Stimulated activated CD4-positive, alpha-beta T cell treated with anti-CD3 and anti-CD28 coated beads, TNF-alpha, amount 100 ng/mL, for 4 hours (primary cell): ENCODE results near the gene MCUR1.
"Not testable (repeated sequence)": the region's sequence is repeated elsewhere in the genome, so short reads cannot be mapped to it uniquely, and the experiment has no call there.

ENCODE experiments used
- DNase-seq, 3 experiments: peaks; one replicate each; pipeline ENCODE4 v3.0.0-alpha.2; 2020; ENCODE audit warnings: low read depth in 3 of 3

MCUR1 gene

GRCh38 chr6:13776602-13777001, 37.8 kb downstream of the MCUR1 start:
- DNase-seq: no peak

GRCh38 chr6:13775466-13775865, 38.9 kb downstream of the MCUR1 start:
- not testable (repeated sequence) for DNase-seq

GRCh38 chr6:13772358-13773030, 41.9 kb downstream of the MCUR1 start:
- DNase-seq: not testable (repeated sequence)

GRCh38 chr6:13769655-13770053, 44.7 kb downstream of the MCUR1 start:
- no peak for DNase-seq

- DNase-seq: no peak
Observed at GRCh38 chr6:13769034-13769654, 45.2 kb downstream of the MCUR1 start.

- DNase-seq: peak in 1 of 3 experiments; percentile 23
Observed at GRCh38 chr6:13767121-13767808, 47.1 kb downstream of the MCUR1 start.

- no peak for DNase-seq
Observed at GRCh38 chr6:13766201-13766634, 48.1 kb downstream of the MCUR1 start.

GRCh38 chr6:13765570-13765969, 48.8 kb downstream of the MCUR1 start:
- no peak for DNase-seq

GRCh38 chr6:13764996-13765395, 49.4 kb downstream of the MCUR1 start:
- no peak for DNase-seq

- no peak for DNase-seq
Observed at GRCh38 chr6:13763740-13764381, 50.5 kb downstream of the MCUR1 start.

GRCh38 chr6:13762611-13763441, 51.5 kb downstream of the MCUR1 start:
- DNase-seq: no peak

- DNase-seq: no peak
Observed at GRCh38 chr6:13761361-13762036, 52.9 kb downstream of the MCUR1 start.

- DNase-seq: no peak
Observed at GRCh38 chr6:13760307-13761304, 53.8 kb downstream of the MCUR1 start.

GRCh38 chr6:13759025-13759424, 55.3 kb downstream of the MCUR1 start:
- DNase-seq: no peak

- no peak for DNase-seq
Observed at GRCh38 chr6:13754644-13755043, 59.7 kb downstream of the MCUR1 start.

GRCh38 chr6:13743736-13744127, 70.6 kb downstream of the MCUR1 start:
- no peak for DNase-seq

GRCh38 chr6:13742961-13743735, 71.2 kb downstream of the MCUR1 start:
- DNase-seq: no peak

- DNase-seq: no peak
Observed at GRCh38 chr6:13741365-13741764, 73.0 kb downstream of the MCUR1 start.
